IMR-90 (cell line): ENCODE data around the gene INSR.

ENCODE experiments used
- CEBPB ChIP-seq: IDR thresholded peaks from 2 replicates; pipeline ENCODE4 v1.6.1; 2012; ENCODE audit warnings: low read depth, low read length, improper control_type of control experiment
- CHD1 ChIP-seq: IDR thresholded peaks from 2 replicates; pipeline ENCODE4 v1.6.1; 2012; ENCODE audit warnings: low read depth, low read length, improper control_type of control experiment
- FOS ChIP-seq: fragments of 150-350 bp; IDR thresholded peaks from 2 replicates; pipeline ENCODE4 v1.6.1; 2016; ENCODE audit warnings: low read depth, low read length
- MAFK ChIP-seq: IDR thresholded peaks from 2 replicates; pipeline ENCODE4 v1.6.1; 2012; ENCODE audit warnings: low read depth, low read length, improper control_type of control experiment
- MAZ ChIP-seq: IDR thresholded peaks from 2 replicates; pipeline ENCODE4 v1.6.1; 2012; ENCODE audit warnings: low read depth, mild to moderate bottlenecking, low read length, improper control_type of control experiment, moderate library complexity, borderline replicate concordance
- MXI1 ChIP-seq: IDR thresholded peaks from 2 replicates; pipeline ENCODE4 v1.6.1; 2012; ENCODE audit warnings: low read depth, mild to moderate bottlenecking, low read length, moderate library complexity, borderline replicate concordance
- NFE2L2 ChIP-seq: fragments of 150-350 bp; IDR thresholded peaks from 2 replicates; pipeline ENCODE4 v1.6.1; 2016; ENCODE audit warnings: low read depth, mild to moderate bottlenecking, low read length
- POLR2A ChIP-seq: IDR thresholded peaks from 2 replicates; pipeline ENCODE4 v1.6.1; 2012; ENCODE audit warnings: mild to moderate bottlenecking, low read depth, low read length
- RAD21 ChIP-seq: IDR thresholded peaks from 2 replicates; pipeline ENCODE4 v1.6.1; 2012; ENCODE audit warnings: low read length, improper control_type of control experiment
- RCOR1 ChIP-seq: IDR thresholded peaks from 2 replicates; pipeline ENCODE4 v1.6.1; 2012; ENCODE audit warnings: mild to moderate bottlenecking, low read length, improper control_type of control experiment; ENCODE audit not compliant: insufficient replicate concordance
- RFX5 ChIP-seq: IDR thresholded peaks from 2 replicates; pipeline ENCODE4 v1.8.0; 2012; ENCODE audit warnings: low read depth, mild to moderate bottlenecking, low read length, moderate library complexity
- SMC3 ChIP-seq: fragments of 150-350 bp; IDR thresholded peaks from 2 replicates; pipeline ENCODE4 v1.6.1; 2016; ENCODE audit warnings: low read depth, mild to moderate bottlenecking, antibody characterized with exemption, low read length, moderate library complexity
- TF ChIP-seq, protein P1 (sequence below): conservative IDR thresholded peaks from 2 replicates; pipeline ENCODE4 v1.5.1; 2012; ENCODE audit warnings: mild to moderate bottlenecking, low read depth, low read length, improper control_type of control experiment
- TF ChIP-seq, protein P2 (sequence below): fragments of 150-350 bp; IDR thresholded peaks from 2 replicates; pipeline ENCODE4 v1.6.1; 2017; ENCODE audit warnings: mild to moderate bottlenecking, antibody characterized with exemption, low read length, low read depth

DNA sequence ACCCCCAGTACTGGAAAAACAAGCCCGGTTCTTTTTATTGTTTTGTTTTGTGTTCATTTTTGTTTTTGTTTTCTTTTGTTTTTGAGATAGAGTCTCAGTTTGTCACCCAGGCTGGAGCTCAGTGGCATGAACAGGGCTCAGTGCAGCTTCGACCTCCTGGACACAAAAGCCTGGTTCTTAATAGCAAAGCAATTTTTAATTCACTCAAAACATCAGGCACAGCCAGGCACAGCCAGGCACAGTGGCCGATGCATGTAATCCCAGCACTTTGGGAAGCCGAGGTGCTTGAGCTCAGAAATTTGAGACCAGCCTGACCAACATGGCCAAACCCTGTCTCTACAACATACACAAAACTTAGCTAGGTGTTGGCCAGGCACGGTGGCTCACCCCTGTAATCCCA is 30.7 kb downstream of the INSR start:
- TF ChIP-seq POLR2A (no peak), MXI1 (no peak), MAFK (no peak), RFX5 (no peak), RAD21 (no peak), SMC3 (no peak), MAZ (no peak), CEBPB (no peak), FOS (no peak), RCOR1 (no peak), NFE2L2 (no peak), CHD1 (no peak)
- TF ChIP-seq, protein P1, sequence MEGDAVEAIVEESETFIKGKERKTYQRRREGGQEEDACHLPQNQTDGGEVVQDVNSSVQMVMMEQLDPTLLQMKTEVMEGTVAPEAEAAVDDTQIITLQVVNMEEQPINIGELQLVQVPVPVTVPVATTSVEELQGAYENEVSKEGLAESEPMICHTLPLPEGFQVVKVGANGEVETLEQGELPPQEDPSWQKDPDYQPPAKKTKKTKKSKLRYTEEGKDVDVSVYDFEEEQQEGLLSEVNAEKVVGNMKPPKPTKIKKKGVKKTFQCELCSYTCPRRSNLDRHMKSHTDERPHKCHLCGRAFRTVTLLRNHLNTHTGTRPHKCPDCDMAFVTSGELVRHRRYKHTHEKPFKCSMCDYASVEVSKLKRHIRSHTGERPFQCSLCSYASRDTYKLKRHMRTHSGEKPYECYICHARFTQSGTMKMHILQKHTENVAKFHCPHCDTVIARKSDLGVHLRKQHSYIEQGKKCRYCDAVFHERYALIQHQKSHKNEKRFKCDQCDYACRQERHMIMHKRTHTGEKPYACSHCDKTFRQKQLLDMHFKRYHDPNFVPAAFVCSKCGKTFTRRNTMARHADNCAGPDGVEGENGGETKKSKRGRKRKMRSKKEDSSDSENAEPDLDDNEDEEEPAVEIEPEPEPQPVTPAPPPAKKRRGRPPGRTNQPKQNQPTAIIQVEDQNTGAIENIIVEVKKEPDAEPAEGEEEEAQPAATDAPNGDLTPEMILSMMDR = no peak
- TF ChIP-seq, protein P2, sequence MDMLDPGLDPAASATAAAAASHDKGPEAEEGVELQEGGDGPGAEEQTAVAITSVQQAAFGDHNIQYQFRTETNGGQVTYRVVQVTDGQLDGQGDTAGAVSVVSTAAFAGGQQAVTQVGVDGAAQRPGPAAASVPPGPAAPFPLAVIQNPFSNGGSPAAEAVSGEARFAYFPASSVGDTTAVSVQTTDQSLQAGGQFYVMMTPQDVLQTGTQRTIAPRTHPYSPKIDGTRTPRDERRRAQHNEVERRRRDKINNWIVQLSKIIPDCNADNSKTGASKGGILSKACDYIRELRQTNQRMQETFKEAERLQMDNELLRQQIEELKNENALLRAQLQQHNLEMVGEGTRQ = no peak
